ENCODE results near the gene DPY19L3.
"Not testable (repeated sequence)": the region's sequence is repeated elsewhere in the genome, so short reads cannot be mapped to it uniquely, and the experiment has no call there.

DPY19L3 gene

DNA sequence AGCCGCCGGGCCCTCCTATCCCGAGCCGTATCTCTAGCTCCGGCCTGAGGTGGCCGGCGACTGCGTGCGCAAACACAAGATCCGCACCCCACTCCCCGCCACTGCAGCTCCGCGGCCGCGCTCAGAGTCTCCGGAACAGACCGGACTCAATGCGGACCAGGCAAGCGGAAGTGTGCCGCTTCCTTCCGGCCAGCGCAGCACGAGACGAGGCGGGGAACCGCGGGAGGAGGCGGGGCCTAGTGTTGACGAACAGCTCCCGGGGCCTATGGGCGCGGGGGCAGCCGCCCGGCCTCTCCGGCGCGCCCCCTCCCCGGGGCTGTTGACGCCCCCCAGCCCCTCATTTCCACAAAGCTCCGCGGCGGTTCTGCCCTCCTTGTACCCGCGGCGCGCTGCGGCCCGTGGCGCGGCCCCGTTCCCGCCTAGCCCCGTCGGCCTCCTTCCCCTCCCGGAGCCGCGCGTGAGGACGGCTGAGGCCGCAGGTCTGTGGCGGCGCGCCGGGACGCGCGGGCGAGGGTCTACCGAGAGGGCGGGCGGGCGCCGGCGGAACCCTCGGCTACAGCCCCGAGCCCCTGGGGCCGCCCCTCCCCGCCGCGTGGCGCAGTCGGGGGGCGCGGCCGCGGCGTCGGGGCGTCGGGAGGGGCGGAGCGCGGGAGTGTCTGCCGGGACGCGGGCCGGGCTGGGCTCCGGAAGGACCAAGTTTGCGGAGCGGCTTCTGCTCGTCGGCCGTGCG, at the start of gene DPY19L3:
Gene DPY19L3 (plus strand): TSS at position 340 of the 730 bp plus-strand sequence. CDS start 2,484 bp downstream, outside the sequence.
- DNase-seq (ENCODE audit: low read depth), result peak; percentile 91

DNA sequence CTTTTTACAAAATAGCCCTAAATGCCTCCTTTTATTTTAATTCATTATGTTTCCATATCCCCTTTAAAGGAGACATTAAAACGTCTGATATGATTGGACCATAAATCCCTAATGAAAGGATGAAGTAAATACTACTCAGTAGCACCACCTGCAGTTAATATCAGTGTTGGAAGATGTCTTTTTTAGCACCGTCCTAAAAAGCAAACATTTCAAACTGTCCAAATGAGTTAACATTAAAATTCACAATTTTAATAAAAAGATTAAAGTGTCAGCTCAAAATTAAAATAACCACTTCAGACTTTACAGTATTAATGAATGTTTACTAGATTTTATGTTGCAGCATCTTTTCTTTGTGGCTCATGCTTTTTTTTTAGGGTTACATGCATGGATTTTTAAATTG, 47.9 kb upstream of the DPY19L3 start:
- DNase-seq (ENCODE audit: low read depth), result no peak

DNA sequence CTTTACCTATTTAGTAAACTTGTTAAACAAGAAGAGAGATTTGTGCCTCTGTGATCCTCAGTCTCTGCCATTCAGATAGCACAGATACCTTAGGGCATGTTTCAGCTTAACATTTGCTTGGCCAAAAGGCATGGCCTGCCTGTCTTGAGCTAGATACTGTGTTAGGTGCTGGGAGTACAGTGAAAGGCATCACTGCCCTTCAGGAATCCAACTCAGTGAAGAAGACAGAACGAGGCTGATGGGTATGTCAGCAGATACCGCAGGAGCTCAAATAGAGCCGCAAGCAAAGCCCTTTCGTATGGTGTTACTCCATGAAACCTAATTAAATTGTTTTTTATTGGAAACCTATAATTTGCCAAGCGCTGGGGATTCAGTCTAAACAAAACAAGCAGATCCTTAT, 47.2 kb upstream of the DPY19L3 start:
- DNase-seq (ENCODE audit: low read depth), result no peak

- DNase-seq (ENCODE audit: low read depth), result no peak
These were observed 46.0 kb upstream of the DPY19L3 start for GRCh38 chr19:32359581-32359980.

DNA sequence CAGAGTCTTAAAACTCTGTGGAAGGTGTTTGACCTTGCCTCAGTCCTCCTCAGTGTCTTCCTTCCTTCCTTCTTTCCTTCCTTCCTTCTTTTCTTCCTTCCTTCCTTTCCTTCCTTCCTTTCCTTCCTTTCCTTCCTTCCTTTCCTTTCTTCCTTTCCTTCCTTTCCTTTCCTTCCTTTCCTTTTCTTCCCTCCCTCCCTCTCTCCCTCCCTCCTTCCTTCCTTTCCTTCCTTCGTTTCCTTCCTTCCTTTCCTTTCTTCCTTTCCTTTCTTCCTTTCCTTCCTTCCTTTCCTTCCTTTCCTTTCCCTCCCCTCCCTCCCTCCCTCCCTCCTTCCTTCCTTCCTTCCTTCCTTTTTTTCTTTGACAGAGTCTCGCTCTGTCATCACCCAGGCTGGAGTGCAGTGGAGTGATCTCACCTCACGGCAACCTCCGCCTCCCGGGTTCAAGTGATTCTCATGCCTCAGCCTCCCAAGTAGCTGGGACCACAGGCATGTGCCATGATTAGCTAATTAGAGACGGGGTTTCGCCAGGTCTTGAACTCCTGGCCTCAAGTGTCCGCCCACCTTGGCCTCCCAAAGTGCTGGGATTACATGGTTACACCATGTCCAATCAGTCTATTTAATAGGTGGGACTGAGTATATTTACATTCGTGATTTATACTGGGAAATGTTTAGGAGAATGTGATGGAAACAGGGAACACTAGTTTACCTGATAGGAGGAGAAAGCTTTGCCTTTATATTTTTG, 43.8 kb upstream of the DPY19L3 start:
- DNase-seq (ENCODE audit: low read depth), result no peak

DNA sequence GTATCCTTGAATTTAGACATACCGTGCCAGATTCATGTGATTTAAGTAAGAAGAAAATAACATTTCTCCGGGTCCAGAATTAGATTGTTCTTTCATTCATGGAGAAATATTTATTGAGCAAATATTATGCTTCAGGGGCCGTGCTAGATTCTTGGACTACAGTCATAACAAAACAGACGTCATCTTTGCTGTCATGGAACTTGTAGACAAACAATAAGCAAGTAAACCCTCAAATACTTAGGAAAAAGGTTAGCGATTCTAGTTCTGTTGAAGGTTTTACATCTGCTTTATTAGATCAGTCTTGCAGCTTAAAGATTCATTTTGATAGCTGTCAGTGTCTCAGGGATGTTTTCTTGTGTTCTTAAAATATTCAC, 43.3 kb upstream of the DPY19L3 start:
- DNase-seq (ENCODE audit: low read depth), result no peak

- peak; percentile 74 for DNase-seq (ENCODE audit: low read depth)
These were observed 42.4 kb upstream of the DPY19L3 start for GRCh38 chr19:32363175-32363574.

DNA sequence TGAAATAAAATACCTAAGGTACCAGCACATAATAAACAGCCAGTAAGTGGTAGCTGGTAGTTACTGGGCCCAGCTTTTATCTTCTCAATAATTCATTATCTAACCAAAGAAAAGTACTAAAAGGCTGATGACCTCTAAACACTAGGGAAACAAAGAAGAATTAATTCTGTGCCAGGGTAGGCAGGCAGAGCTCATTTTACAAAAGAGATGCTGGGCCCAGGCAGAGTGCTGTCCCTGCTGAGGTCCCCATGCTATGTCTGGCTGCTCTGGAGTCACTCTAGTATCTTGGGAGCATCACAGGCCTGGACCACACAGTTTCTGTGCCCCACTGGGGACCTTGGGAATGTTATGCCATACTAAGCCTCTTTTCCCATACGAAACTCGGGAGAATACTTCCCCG, 41.9 kb upstream of the DPY19L3 start:
- DNase-seq (ENCODE audit: low read depth), result no peak

GRCh38 chr19:32364040-32364439, 41.5 kb upstream of the DPY19L3 start:
- DNase-seq (ENCODE audit: low read depth), result no peak

DNA sequence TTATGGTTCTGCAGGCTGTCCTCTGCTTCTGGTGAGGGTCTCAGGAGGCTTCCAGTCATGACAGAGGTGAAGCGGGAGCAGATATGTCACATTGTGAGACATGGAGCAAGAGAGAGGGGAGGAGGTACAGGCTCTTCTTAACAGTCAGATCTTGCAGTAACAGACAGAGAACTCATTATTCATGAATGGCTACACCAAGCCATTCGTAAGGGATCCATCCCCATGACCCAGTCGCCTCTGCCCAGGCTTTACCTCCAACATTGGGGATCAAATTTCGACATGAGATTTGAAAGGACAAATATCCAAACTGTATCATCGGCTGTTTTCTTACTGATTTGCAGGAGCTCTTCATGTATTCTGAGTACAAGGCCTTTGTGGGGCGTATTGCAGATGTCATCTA, 38.5 kb upstream of the DPY19L3 start:
- DNase-seq (ENCODE audit: low read depth), result no peak

- no peak for DNase-seq (ENCODE audit: low read depth)
These were observed 37.5 kb upstream of the DPY19L3 start for GRCh38 chr19:32367948-32368536.

DNA sequence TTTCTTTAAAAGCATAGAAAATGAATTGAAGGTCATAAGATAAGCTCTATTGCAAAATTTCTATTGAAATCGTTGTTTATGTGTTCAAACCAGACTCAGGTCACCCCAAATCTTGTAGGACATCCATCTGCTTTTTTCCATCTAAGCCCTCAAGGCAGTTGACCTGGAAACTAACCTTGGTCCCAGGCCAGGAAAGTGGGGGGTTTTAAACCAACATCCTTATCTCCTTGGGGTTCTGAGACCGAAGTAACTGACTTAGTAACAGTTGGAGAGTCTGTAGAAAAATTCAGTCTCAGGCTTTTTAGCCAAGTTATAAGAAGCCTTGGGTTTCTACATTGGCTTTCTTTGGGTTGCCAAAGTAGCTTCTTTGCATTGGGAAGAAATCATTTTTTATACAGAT, 36.8 kb upstream of the DPY19L3 start:
- no peak for DNase-seq (ENCODE audit: low read depth)

GRCh38 chr19:32372726-32373517, 32.6 kb upstream of the DPY19L3 start:
- DNase-seq (ENCODE audit: low read depth), result no peak

GRCh38 chr19:32373585-32374295, 31.8 kb upstream of the DPY19L3 start:
- peak; percentile 100 for DNase-seq (ENCODE audit: low read depth)

- not testable (repeated sequence) for DNase-seq (ENCODE audit: low read depth)
These were observed 31.2 kb upstream of the DPY19L3 start for GRCh38 chr19:32374362-32374761.

DNA sequence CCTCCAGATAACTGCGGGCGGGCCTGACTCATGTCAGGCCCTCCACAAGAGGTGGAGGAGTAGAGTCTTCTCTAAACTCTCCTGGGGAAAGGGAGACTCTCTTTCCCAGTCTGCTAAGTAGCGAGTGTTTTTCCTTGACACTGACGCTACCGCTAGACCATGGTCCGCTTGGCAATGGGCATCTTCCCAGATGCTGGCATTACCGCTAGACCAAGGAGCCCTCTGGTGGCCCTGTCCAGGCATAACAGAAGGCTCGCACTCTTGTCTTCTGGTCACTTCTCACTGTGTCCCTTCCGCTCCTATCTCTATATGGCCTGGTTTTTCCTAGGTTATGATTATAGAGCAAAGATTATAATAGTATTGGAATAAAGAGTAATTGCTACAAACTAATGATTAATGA, 28.5 kb upstream of the DPY19L3 start:
- DNase-seq (ENCODE audit: low read depth), result not testable (repeated sequence)

DNA sequence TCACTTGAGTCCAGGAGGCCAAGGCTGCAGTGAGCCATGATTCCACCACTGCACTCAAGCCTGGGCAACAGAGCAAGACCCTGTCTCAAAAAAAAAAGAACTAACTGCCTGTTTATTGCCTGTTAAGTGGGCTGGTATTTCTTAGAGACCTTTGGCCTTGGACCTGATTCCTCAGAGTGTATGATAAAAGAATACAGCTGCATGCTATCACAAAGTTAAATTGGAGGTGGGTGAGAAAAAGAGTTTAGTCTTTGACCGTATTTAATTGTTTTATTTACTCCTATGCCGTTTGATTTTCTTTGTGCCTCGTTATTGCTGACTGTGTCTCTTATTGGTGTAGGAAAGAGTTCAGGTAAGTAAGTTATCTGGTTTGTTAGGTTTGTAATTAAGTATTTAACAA, 25.3 kb upstream of the DPY19L3 start:
- no peak for DNase-seq (ENCODE audit: low read depth)

GRCh38 chr19:32387701-32388392, 17.7 kb upstream of the DPY19L3 start:
- DNase-seq (ENCODE audit: low read depth), result peak; percentile 65

GRCh38 chr19:32388393-32388855, 17.1 kb upstream of the DPY19L3 start:
- no peak for DNase-seq (ENCODE audit: low read depth)

DNA sequence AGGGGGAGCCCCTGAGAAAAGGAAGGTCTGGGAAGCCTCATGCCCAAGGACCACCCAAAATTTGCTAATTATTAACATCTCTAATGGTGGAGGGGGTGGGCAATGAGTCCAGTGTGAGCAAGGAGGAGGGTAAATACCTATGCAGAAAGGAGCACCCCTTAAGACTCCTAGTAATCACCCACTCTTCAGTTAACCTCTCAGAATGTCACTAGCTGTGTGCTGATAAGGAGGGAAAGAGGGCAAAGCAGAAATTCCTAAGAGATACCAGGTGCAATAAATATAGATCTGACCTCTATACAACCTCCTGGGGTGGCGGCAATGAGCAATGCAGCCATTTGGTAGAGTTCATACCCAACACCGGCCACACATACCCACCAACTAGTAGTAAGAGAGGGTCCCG, 12.7 kb upstream of the DPY19L3 start:
- no peak for DNase-seq (ENCODE audit: low read depth)

DNA sequence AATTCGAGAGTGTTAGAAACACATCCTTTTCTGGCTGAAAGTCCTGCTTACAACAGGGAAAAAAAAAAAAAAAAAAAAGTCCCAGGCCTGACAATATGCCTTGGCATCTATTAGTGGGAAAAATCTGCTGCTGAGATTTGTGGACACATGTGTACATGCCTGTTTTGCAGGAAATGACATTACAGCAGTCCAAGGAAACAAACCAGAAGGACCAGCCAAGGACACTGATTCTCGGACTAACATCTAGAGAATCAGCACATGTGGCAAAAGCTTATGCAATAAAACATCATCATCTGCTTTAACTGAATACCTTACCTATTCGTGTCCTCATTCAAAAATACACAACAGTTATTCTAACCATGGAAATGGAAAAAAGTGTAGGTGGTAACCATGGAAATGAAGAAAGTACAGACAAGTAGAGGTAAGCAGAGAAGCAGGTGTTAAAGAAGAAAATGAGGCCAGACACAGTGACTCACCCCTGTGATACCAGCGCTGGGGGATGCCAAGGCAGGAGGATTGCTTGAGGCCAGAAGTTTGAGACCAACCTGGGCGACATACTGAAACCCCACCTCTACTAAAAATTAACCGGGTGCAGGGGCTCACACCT, 9.4 kb upstream of the DPY19L3 start:
- DNase-seq (ENCODE audit: low read depth), result no peak

Data from iris pigment epithelial cell (primary cell).